ENCODE data around the gene METTL18. TPM values are rescaled to one million over a fixed set of nuclear protein-coding genes. Genes with fewer than 3 reads are reported as not detected.

The METTL18 gene
- total RNA-seq: 10 to 100 TPM in 3 of 8 experiments, 1 to 10 TPM in 5; 6.5 to 17.0 (median 9.3) TPM

DNA sequence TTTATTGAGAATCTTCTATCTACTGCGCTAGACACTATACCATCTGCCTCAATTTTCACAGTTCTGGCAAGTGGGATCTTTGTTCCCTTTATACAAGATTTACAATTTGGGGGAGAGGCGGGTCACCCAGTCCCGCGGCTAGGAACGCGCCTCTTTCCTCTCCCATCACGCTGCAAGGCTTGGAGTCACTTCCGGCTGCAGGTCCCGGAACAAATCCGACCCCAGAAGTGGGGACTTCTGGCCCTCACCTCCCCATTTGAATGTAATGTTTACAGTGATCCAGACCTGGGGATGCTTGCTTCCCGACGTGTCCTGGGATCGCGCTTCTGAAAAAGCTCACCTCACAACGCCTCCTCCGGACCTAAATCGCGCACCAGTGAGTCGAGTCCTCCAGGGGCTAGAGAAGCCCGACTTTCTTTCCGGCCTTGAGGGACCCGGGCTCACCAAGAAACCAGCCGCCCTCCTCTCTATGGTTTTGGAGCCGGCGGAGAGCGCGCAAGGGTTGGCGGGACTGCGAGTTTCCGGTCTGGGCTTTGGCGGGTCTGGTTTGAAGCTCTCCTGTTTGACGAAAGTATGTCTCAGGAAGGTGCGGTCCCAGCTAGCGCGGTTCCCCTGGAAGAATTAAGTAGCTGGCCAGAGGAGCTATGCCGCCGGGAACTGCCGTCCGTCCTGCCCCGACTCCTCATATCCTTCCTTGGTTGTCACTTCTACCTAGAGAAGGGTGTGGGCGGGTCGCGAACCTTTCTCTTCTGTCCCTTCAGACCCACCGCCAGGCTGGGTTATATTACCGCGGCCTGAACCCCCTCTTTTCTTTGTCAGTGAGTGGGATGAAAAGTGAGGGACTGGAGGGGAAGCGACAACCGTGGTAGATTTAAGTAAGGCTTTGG lies at the start of gene METTL18:
TSS of gene METTL18 (minus strand) at position 378 of the 887 bp plus-strand sequence. CDS start 1,212 bp downstream, outside the sequence.
- 0 to 1% (median 0%) methylated on average over 1 to 37 of the region's 48 CpGs; no CpG with 5 or more reads in 1 of the 10 experiments for WGBS, 10 experiments
- Histone ChIP-seq H3K27ac (peak within 1 kb of the TSS; percentile 85 to 94), H3K4me1 (replicated peaks in 1 of 2) (peaks cover 11 to 13% of the 10 kb centered on the region in 2 donors), H3K4me3 (peak within 1 kb of the TSS; percentile 60 to 92 (median 87))
- peak; percentile 99 to 100 (median 99) for ATAC-seq (replicated peaks in 6 of 8)
- in situ Hi-C loops (cut with MboI; ENCODE audit: low pct_unique_long_range_greater_than_20kb in 2 of 9, low sequenced_read_pairs in 9 of 9, unreplicated experiment in 9 of 9): loop anchor here in 1 of 9 experiments (25.0 kb wide), 1 partner anchor 207 kb away; the partner anchor contains the start of gene F5

DNA sequence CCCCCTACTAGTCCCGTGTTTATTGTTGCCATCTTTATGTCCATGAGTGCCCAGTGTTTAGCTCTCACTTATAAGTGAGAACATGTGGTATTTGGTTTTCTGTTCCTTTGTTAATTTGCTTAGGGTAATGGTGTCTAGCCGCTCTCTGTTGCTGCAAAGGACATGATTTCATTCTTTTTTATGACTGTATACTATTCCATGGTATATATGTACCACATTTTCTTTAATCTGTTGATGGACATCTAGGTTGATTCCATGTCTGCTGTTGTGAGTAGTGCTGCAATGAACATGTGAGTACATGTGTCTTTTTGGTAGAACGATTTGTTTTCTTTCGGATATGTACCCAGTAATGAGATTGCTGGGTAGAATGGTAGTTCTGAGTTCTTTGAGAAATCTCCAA lies 44.2 kb upstream of the METTL18 start:
- in situ Hi-C loops (cut with MboI; ENCODE audit: low pct_unique_long_range_greater_than_20kb in 2 of 9, low sequenced_read_pairs in 9 of 9, unreplicated experiment in 9 of 9): no loop called here
- H3K27ac ChIP-seq: no peak overlapping the region
- 60 to 100% (median 83%) methylated on average over 1 to 4 of the region's 4 CpGs; no CpG with 5 or more reads in 1 of the 10 experiments for WGBS, 10 experiments
- no peak for ATAC-seq (replicated peaks in 6 of 8)
- H3K4me1 ChIP-seq (replicated peaks in 1 of 2): no peaks in the 10 kb centered on the region
- H3K4me3 ChIP-seq: no peak overlapping the region

DNA sequence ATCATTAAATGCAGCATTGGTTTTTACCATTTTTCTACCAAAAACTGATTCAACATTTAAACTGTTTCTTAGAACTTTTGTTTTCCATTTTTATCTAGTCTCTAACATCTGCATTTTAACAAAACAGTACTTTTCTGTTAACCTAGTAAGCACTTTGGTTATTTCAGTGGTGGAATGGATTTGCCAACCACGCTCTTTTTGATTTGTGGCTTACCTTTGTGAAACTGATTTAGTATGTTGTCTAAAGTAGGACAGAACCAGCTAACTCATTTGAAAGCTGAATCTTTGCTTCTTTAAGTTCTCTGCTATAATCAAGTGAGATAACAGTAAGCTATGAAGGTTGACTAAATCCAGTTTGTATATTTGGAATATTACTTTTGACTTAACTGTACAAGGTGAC lies 41.5 kb upstream of the METTL18 start:
- WGBS, 10 experiments: 88 to 100% (median 100%) methylated on average over 1 of the region's 1 CpG

GRCh38 chr1:169835647-169836046 lies 40.9 kb upstream of the METTL18 start:
- in situ Hi-C loops (cut with MboI; ENCODE audit: low pct_unique_long_range_greater_than_20kb in 2 of 9, low sequenced_read_pairs in 9 of 9, unreplicated experiment in 9 of 9): no loop called here
- ATAC-seq (replicated peaks in 6 of 8): no peak
- Histone ChIP-seq H3K4me1 (replicated peaks in 1 of 2) (no peaks in the 10 kb centered on the region), H3K27ac (no peak overlapping the region), H3K4me3 (no peak overlapping the region)
- 89 to 100% (median 100%) methylated on average over 1 of the region's 1 CpG; no CpG with 5 or more reads in 2 of the 10 experiments for WGBS, 10 experiments

More for the DNA sequence above, 41.5 kb upstream of the METTL18 start:
- in situ Hi-C loops (cut with MboI; ENCODE audit: low pct_unique_long_range_greater_than_20kb in 2 of 9, low sequenced_read_pairs in 9 of 9, unreplicated experiment in 9 of 9): no loop called here
- ATAC-seq (replicated peaks in 6 of 8): no peak
- no peak overlapping the region for H3K4me3 ChIP-seq
- no peak overlapping the region for H3K27ac ChIP-seq
- no peaks in the 10 kb centered on the region for H3K4me1 ChIP-seq (replicated peaks in 1 of 2)

GRCh38 chr1:169834869-169835268 lies 40.2 kb upstream of the METTL18 start:
- in situ Hi-C loops (cut with MboI; ENCODE audit: low pct_unique_long_range_greater_than_20kb in 2 of 9, low sequenced_read_pairs in 9 of 9, unreplicated experiment in 9 of 9): no loop called here
- WGBS, 10 experiments: 86 to 100% (median 100%) methylated on average over 1 of the region's 1 CpG
- Histone ChIP-seq H3K4me1 (replicated peaks in 1 of 2) (no peaks in the 10 kb centered on the region), H3K4me3 (no peak overlapping the region), H3K27ac (no peak overlapping the region)
- ATAC-seq (replicated peaks in 6 of 8): no peak

- Histone ChIP-seq H3K4me3 (no peak overlapping the region), H3K4me1 (replicated peaks in 1 of 2) (no peaks in the 10 kb centered on the region), H3K27ac (no peak overlapping the region)
- WGBS, 10 experiments: 59 to 88% (median 66%) methylated on average over 1 to 4 of the region's 4 CpGs; no CpG with 5 or more reads in 2 of the 10 experiments
- no peak for ATAC-seq (replicated peaks in 6 of 8)
- in situ Hi-C loops (cut with MboI; ENCODE audit: low pct_unique_long_range_greater_than_20kb in 2 of 9, low sequenced_read_pairs in 9 of 9, unreplicated experiment in 9 of 9): no loop called here
Measured at GRCh38 chr1:169833179-169833901, 38.6 kb upstream of the METTL18 start.

- ATAC-seq (replicated peaks in 6 of 8): no peak
- 87 to 100% (median 100%) methylated on average over 1 of the region's 1 CpG; no CpG with 5 or more reads in 1 of the 10 experiments for WGBS, 10 experiments
- H3K27ac ChIP-seq: no peak overlapping the region
- H3K4me1 ChIP-seq (replicated peaks in 1 of 2): no peaks in the 10 kb centered on the region
- no peak overlapping the region for H3K4me3 ChIP-seq
- in situ Hi-C loops (cut with MboI; ENCODE audit: low pct_unique_long_range_greater_than_20kb in 2 of 9, low sequenced_read_pairs in 9 of 9, unreplicated experiment in 9 of 9): no loop called here
Measured at GRCh38 chr1:169829671-169830070, 35.0 kb upstream of the METTL18 start.

- Histone ChIP-seq H3K4me3 (no peak overlapping the region), H3K4me1 (replicated peaks in 1 of 2) (no peaks in the 10 kb centered on the region), H3K27ac (no peak overlapping the region)
- in situ Hi-C loops (cut with MboI; ENCODE audit: low pct_unique_long_range_greater_than_20kb in 2 of 9, low sequenced_read_pairs in 9 of 9, unreplicated experiment in 9 of 9): loop anchor here in 2 of 9 experiments (25.0 kb wide), 2 partner anchors 237 to 262 kb away; partner anchors contain the start of gene F5 (in 1 of the 2)
- WGBS, 10 experiments: 94 to 100% (median 100%) methylated on average over 1 to 3 of the region's 3 CpGs; no CpG with 5 or more reads in 1 of the 10 experiments
- ATAC-seq (replicated peaks in 6 of 8): no peak
Measured at GRCh38 chr1:169824153-169824552, 29.4 kb upstream of the METTL18 start.

DNA sequence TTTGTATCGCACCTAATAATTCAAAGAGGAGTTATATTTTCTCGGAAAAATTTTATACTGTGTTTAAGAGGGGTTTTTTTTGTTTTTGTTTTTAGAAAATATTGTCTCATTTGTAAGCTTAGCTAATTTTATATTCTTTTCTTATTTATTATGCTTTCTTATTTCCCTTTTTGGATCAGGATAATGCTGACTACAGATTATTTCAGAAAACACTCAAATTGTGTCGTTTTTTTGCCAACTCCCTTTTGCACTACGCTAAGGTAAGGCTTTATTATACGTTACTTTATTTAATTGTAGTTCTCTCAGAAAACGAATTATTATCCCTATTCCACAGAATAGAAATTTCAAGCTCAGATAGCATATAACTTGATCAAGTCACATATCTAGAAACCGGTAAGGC lies 26.8 kb upstream of the METTL18 start:
- H3K4me1 ChIP-seq (replicated peaks in 1 of 2): no peaks in the 10 kb centered on the region
- in situ Hi-C loops (cut with MboI; ENCODE audit: low pct_unique_long_range_greater_than_20kb in 2 of 9, low sequenced_read_pairs in 9 of 9, unreplicated experiment in 9 of 9): loop anchor here in 2 of 9 experiments (25.0 kb wide), 2 partner anchors 234 to 259 kb away; partner anchors contain the start of gene F5 (in 1 of the 2)
- ATAC-seq (replicated peaks in 6 of 8): no peak
- WGBS, 10 experiments: 94 to 99% (median 97%) methylated on average over 6 to 7 of the region's 7 CpGs
- no peak overlapping the region for H3K4me3 ChIP-seq
- H3K27ac ChIP-seq: no peak overlapping the region

DNA sequence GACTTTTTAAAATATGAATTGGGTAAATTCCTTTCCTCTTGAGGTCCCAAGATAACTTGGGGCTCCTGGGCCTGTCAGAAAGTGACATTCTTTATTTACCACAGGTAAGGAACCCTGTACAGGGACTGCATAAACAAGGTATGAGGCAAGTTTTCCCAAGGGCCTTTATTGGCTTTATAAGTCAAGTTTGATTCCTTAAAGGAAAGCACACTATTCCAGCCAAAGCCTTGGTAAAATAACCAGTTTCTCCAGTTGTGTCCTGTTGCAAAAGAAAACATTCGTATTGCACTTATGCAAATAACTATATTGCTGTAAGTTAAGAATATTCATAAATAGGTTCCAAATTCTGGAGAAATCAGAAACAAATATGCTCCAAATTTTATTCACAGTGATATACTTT lies 21.9 kb upstream of the METTL18 start:
- in situ Hi-C loops (cut with MboI; ENCODE audit: low pct_unique_long_range_greater_than_20kb in 2 of 9, low sequenced_read_pairs in 9 of 9, unreplicated experiment in 9 of 9): loop anchor here in 2 of 9 experiments (25.0 kb wide), 2 partner anchors 229 to 254 kb away; partner anchors contain the start of gene F5 (in 1 of the 2)
- WGBS, 10 experiments: 33 to 100% (median 100%) methylated on average over 1 of the region's 1 CpG; no CpG with 5 or more reads in 2 of the 10 experiments
- H3K27ac ChIP-seq: no peak overlapping the region
- no peaks in the 10 kb centered on the region for H3K4me1 ChIP-seq (replicated peaks in 1 of 2)
- H3K4me3 ChIP-seq: no peak overlapping the region
- ATAC-seq (replicated peaks in 6 of 8): no peak

GRCh38 chr1:169814265-169814664 lies 19.6 kb upstream of the METTL18 start:
- in situ Hi-C loops (cut with MboI; ENCODE audit: low pct_unique_long_range_greater_than_20kb in 2 of 9, low sequenced_read_pairs in 9 of 9, unreplicated experiment in 9 of 9): loop anchor here in 2 of 9 experiments (25.0 kb wide), 2 partner anchors 227 to 252 kb away; partner anchors contain the start of gene F5 (in 1 of the 2)
- 42 to 100% (median 50%) methylated on average over 1 to 2 of the region's 2 CpGs; no CpG with 5 or more reads in 1 of the 10 experiments for whole genome bisulfite sequencing, 10 experiments

GRCh38 chr1:169812131-169812530 lies 17.4 kb upstream of the METTL18 start:
- Histone ChIP-seq H3K27ac (no peak overlapping the region), H3K4me3 (no peak overlapping the region), H3K4me1 (replicated peaks in 1 of 2) (no peaks in the 10 kb centered on the region)
- no peak for ATAC-seq (replicated peaks in 6 of 8)
- WGBS, 10 experiments: 76 to 100% (median 97%) methylated on average over 1 to 2 of the region's 2 CpGs; no CpG with 5 or more reads in 1 of the 10 experiments
- in situ Hi-C loops (cut with MboI; ENCODE audit: low pct_unique_long_range_greater_than_20kb in 2 of 9, low sequenced_read_pairs in 9 of 9, unreplicated experiment in 9 of 9): loop anchor here in 2 of 9 experiments (25.0 kb wide), 2 partner anchors 225 to 250 kb away; partner anchors contain the start of gene F5 (in 1 of the 2)

More at GRCh38 chr1:169814265-169814664, 19.6 kb upstream of the METTL18 start:
- Histone ChIP-seq H3K4me3 (no peak overlapping the region), H3K4me1 (replicated peaks in 1 of 2) (no peaks in the 10 kb centered on the region), H3K27ac (no peak overlapping the region)
- no peak for ATAC-seq (replicated peaks in 6 of 8)
